Inflammatory macrophage treated with lipopolysaccharide for 1 hour (primary cell): ENCODE measurements around the gene ECHDC3.

ENCODE experiments used
- DNase-seq, 2 donors: peaks; one replicate each; pipeline ENCODE4 v3.0.0-alpha.2; 2020 to 2022

Gene ECHDC3

DNA sequence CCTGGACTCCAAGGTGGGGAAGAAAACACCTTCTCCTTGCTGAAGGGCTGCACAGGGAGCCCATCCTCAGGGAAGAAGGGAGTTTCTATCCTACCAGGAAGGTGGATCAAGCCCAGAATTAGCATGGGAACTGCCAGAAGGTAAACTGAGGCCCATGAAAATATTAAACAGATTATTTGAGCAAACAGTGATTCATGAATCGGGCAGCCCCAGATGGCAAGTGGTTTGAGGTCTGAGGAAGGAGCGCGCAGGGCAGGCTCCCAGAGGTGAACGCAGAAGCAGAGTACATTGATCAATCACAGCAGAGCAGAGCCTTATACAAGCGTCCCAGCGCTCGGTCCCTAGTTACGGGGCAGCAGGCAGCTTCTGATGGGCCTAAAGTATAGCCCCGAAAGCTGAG, 45.2 kb downstream of the ECHDC3 start:
- no peak for DNase-seq

- no peak for DNase-seq
Measured at GRCh38 chr10:11787846-11788245, 45.7 kb downstream of the ECHDC3 start.

- no peak for DNase-seq
Measured at GRCh38 chr10:11789306-11789705, 47.1 kb downstream of the ECHDC3 start.

GRCh38 chr10:11789956-11790355, 47.8 kb downstream of the ECHDC3 start:
- DNase-seq, result no peak

DNA sequence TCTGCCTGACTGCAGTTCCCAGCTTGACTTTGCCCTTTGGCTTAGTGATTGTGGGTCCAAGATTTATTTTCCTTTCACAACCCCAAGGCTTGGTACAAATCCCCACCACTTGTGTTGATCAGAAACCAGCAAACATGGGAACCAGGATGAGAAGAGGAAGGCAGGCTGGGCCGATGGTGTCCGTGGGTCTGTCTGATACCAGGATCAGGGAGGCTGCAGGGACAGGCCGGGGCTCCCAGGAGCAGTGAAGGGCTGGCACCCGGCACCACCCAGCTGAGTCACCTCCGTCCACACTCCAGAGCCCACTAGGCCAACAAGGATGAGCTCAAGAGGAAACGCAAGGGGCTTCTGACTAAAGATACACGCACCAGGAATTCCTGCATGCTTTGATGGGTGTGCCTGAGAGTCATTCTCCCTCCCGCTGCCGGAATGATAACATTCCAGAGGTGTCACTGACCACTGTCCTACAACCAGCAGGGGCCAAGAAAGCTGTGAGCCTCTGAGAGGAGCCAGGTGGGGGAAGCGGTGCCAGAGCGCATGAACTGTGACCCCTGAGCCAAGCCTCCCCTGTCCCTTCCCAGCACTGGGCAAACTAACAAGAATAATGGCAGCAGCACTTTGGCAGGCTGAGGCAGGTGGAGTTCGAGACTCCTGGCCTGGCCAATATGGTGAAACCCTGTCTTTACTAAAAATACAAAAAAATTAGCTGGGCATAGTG, 51.7 kb downstream of the ECHDC3 start:
- DNase-seq, result no peak

DNA sequence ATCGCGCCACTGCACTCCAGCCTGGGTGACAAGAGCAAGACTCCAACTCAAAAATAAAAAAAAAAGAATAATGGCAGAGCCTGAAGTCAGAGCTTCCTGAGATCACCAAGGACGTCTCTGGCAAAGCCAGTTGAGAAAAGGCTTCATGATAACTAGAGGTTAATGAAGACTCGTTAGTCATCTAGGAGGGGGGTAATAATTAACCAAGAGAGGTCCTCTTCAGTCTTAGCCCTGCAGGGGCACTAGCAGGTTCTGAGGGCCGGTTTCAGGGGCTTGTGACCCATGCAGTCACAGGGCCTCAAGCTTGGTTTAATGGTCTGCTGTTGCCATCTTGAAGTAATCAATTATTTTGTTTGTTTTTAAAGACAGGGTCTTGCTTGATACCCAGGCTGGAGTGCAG, 52.4 kb downstream of the ECHDC3 start:
- DNase-seq, result no peak

DNA sequence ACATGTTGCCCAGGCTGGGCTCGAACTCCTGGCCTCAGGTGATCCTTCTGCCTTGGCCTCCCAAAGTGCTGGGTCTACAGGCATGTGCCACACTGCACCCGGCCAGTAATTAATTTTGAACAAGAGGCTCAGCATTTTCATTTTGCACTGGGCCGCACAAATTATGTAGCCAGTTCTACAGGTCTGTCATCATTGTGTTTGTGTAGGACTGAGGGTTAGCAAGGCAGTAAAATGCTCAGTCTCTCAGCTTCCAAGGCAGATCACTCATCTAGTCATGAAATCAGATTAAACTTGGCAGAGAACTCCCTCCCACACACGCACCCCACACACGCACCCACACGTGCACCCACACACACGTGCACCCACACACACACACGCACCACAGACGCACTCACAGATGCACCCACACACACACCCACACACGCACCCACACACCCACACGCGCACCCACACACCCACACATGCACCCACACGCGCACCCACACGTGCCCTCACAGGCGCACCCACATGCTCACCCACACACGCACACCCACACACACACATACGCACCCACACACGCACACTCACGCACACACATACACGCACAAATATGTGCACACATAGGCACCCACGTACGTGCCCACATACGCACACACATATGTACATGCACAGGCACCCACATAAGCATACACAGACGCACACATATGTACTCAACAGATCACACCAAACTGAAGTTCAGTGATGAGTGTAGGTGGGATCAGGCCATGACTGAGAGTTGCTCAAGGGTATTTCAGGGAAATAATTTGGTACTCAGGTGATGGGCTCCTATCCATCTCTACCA, 53.1 kb downstream of the ECHDC3 start:
- no peak for DNase-seq

DNA sequence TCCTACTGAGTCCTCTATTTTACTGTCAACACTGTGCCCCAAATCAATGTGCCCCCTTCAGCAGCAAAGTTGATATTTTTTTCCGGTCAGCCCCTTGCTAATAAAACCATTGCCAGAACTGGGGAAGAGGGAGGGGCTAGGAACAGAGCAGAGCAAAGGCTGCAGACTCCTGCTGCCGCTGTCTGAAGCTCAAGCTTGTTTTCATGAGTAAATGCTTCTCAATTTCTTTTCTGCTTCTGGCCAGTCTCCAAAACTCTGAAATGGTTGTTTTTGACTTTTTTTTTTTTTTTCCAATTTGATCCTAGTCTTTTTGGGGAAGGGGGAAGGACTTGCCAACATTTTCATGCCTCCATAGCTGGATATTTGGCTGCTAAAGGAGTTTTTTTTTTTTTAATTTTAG, 54.3 kb downstream of the ECHDC3 start:
- DNase-seq, result no peak

DNA sequence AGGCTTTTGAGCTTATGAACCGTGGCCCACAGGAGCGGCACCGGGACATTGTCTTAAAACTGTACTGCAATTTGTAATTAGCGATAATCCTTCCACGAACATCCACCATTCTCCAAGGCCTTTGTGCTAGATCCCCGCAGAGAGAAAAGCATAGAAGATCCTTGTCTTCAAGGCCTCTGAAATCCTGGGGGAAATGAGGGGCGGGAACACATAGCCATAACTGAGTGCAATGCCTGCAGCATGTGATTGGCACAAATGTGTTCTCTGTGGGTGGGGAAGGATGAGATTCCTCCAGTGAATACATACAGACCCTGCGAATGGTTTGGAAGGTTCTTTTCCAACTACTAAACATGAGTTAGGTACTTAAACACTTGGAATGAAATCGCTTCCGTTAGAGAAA, 55.1 kb downstream of the ECHDC3 start:
- no peak for DNase-seq

DNA sequence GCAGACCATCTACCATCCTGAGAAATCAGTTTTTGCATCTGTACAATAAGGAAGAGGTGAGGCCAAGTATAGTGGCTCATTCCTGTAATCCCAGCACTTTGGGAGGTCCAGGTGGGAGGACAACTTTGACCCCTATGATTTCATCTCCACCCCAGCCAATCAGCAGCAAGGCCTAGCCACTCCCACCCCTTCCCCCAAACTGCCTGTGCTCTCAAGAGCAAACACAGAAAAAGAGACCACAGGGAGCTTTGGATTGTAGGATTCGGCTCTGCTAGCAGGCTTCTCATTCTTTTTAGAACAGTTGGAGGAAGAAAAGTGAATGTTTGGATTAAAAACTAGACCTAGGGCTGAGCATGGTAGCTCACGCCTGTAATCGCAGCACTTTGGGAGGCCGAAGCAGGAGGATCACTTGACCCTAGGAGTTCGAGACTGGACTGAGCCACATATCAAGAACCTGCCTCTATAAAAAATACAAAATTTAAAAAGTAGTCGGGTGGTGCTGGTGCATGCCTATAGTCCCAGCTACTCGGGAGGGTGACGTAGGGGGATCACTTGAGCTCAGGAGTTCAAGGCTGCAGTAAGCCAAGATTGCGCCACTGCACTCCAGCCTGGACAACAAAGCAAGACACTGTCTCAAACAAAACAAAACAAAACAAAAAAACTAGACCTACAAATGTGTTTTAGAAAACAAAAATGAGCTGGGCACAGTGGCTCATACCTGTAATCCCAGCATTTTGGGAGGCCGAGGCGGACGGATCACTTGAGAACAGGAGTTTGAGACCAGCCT, 55.9 kb downstream of the ECHDC3 start:
- DNase-seq, result no peak

DNA sequence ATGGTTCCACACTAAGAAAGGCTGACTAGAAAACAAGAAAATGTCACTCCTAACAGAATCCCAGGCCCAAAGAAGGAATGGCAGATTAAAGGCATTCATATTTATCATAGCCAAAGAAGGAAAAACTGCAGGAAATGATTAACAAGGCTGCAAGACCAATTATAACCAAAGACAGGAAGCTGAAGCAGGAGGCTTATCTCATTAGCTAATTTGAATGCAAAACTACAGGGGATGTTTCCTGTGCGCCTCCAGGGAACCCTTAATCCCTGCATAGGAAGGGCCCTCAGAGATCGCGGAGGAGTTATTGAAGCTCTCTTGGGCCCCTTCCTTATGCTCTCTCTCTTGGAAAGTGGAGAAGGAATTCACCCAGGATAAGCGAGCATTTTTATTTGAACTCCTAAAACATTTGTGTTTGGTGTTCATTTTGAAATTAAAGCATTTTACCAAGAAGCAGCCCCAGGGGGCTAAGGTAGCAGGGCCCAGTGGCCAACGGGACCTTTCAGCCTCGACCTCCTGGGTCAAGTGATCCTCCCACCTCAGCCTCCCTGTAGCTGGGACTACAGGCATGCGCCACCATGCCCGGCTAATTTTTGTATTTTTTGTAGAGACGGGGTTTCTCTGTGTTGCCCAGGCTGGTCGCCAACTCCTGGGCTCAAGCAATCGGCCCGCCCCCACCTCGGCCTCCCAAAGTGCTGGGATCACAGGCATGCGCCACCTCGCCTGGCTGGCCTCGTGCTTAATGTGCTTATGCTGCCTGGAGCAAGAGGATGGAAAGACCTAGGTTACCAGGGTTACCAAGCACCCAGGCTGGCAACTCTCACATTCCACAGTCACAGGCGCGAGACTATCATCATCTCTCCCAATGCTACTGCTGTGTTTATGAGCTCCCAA, 56.9 kb downstream of the ECHDC3 start:
- DNase-seq, result no peak

DNA sequence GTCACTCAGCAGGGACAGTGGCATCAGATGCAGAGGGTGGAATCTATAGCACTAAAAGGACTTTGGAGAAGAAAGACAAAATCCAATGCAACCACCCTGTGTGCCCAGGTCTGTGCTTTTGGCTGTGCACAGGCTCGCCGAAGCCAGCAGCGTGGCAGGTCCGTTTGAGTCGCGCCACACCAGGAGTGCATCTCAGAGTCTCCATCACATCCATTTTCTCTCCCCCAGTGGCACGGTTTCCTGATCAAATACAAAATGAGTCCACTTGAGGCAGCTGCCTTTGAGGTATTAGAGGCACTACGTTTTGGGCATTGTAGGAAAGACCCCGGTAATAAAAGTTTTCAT, 57.5 kb downstream of the ECHDC3 start:
- DNase-seq, result no peak

GRCh38 chr10:11804336-11804735, 62.2 kb downstream of the ECHDC3 start:
- DNase-seq, result no peak

- no peak for DNase-seq
Measured at GRCh38 chr10:11805792-11806191, 63.6 kb downstream of the ECHDC3 start.

DNA sequence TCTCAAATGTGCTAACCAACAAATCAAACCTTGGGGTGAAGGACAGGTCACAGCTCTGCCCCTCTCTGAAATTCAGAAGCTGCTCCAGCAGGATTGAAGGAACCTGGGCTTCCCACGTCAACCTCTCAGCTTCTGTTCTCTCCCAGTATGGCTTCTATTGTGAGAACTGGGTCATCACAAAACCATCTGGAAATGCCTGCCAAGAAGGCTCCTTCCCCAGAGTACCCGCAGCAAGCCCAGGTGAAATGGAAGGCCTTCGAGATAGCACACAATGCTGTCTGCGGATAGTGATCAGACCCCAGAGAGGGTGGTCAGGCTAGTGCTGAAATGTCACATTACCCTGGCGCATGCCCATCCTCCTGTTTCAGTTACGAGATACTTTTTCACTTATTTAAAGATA, 64.5 kb downstream of the ECHDC3 start:
- no peak for DNase-seq

- DNase-seq, result no peak
Measured at GRCh38 chr10:11808808-11809207, 66.6 kb downstream of the ECHDC3 start.

DNA sequence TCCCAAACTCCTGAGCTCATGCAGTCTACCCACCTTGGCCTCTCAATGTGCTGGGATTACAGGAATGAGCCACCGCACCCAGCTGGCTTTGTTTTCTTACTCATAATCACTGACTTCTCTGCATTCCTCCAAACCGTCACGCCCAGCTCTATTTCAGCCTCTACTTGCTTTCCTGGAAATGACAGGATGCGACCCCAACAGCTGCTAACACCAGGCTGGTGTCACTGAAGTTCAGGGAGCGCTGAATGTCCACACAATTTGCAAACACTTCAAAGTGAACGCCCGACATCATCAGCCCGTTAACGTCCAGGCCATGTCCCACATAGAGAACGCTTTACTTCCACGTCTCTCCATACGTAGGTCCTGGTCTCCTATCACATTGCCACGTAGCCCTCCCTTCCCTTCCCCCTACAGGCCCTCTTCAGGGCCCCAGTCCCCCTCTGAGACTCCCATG, 68.2 kb downstream of the ECHDC3 start:
- no peak for DNase-seq

DNA sequence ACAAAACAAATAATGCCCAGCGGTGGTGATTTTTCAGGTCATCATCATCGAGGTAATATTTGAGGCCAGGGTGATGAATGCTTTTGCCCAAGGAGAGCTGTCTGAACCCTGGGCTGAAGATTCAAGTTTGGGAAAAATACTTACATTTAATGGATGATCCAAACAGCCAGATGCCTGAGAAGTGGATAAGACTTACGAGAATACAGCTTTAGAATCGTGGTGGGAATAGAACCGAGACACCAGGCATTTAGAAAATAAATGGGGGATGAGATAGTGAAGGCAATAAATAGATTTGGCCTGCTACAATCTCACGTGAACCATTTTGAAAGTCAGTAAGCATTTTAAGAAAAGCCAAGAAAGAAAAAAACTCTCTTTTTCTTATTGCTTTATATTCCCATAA, 68.8 kb downstream of the ECHDC3 start:
- no peak for DNase-seq

DNA sequence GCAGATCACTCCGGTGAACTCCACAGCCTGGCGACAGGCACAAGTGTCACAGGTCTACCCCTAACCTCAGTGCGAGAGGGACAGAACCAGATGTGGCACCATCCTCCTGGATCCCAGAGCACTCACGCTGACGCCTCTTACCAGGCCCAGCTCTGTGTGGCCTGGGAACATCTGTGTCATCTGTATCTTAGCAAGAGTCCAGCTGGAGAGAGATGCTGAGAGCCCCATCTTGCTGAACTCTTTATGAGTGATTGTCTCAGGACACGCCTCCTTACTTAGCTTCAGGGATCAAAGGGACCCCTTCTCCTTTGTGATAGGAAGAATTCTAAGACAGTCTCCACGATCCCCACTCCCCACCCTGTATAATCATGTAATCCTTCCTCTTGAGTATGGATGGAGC, 71.0 kb downstream of the ECHDC3 start:
- no peak for DNase-seq
